Transverse colon (tissue), 4 donors: ENCODE measurements around the gene FAM120C. TPM values are rescaled to one million over a fixed set of nuclear protein-coding genes. Genes with fewer than 3 reads are reported as not detected.

Source experiments
- DNase-seq: peaks from one replicate; pipeline ENCODE4 v3.0.0-alpha.2; 2019
- H3K27ac ChIP-seq, 4 donors: fragments of 200-600 bp; sonication (generic); 2 replicates each; pipeline ENCODE4 v1.5.1; 2016 to 2018; ENCODE audit warnings: inconsistent platforms in 4 of 4
- H3K27me3 ChIP-seq: fragments of 200-600 bp; sonication (generic); 2 replicates; pipeline ENCODE4 v1.5.1; 2017; ENCODE audit warnings: inconsistent platforms
- H3K36me3 ChIP-seq, 4 donors: fragments of 200-600 bp; sonication (generic); 2 replicates each; pipeline ENCODE4 v1.5.1; 2017 to 2019; ENCODE audit warnings: inconsistent platforms in 4 of 4
- H3K4me1 ChIP-seq, 4 donors: fragments of 200-600 bp; sonication (generic); 2 replicates each; pipeline ENCODE4 v1.5.1; 2017 to 2020; ENCODE audit warnings: inconsistent platforms in 4 of 4
- H3K4me3 ChIP-seq, 4 donors: fragments of 200-600 bp; sonication (generic); 1 replicate in 1 of 4; 2 replicates in 3 of 4; pipeline versions ENCODE4 v1.5.1 to v1.6.1; 2017 to 2019; ENCODE audit warnings: inconsistent platforms in 4 of 4
- H3K9me3 ChIP-seq, 2 donors: fragments of 200-600 bp; sonication (generic); 2 replicates each; pipeline ENCODE4 v1.5.1; 2017 to 2019; ENCODE audit warnings: inconsistent platforms in 2 of 2
- EP300 ChIP-seq: sonication (generic); formaldehyde crosslinking; IDR thresholded peaks from one replicate; pipeline ENCODE4 v1.6.1; 2017; ENCODE audit warnings: antibody characterized with exemption, low read depth
- POLR2A ChIP-seq: fragments of 450-650 bp; IDR thresholded peaks from one replicate; pipeline ENCODE4 v1.6.1; 2016; ENCODE audit warnings: antibody characterized with exemption, mild to moderate bottlenecking, moderate library complexity
- POLR2AphosphoS5 ChIP-seq, 3 donors: sonication (generic); formaldehyde crosslinking; IDR thresholded peaks; one replicate each; pipeline ENCODE4 v1.6.1; 2016; ENCODE audit warnings: antibody characterized with exemption in 3 of 3
- WGBS, 2 donors: methylation state at CpG; one replicate each; pipeline ENCODE4 v1.1.5; 2018; ENCODE audit warnings: low coverage in 1 of 2; 5-methylcytosine and 5-hydroxymethylcytosine counted together
- in situ Hi-C, 4 donors: fragments of 200-750 bp; cut with MboI; loops; one replicate each; pipeline versions ENCODE4 v1.15.0 to v1.15.1; 2017; ENCODE audit warnings: low sequenced_read_pairs in 3 of 4, low pct_ligation_motif_present in 1 of 4, low pct_unique_long_range_greater_than_20kb in 1 of 4
- intact Hi-C: fragments of 100-400 bp; cut with DNase I; formaldehyde crosslinking; loops from one replicate; pipeline ENCODE4 v1.15.1; 2023; ENCODE audit warnings: low total_unique reads
- total RNA-seq, 4 donors: library from RNA; depleted of rRNA; stranded (reverse); fragments of >200 nt; gene quantifications; one replicate each; pipeline ENCODE4 v1.1.0, GENCODE V29; 2016
- TF ChIP-seq, protein P1 (sequence below), 5 experiments: fragments of 200-600 bp in 3 of 5; fragments of 450-650 bp in 2 of 5; sonication (generic) in 3 of 5; IDR thresholded peaks; 1 replicate in 2 of 5; 2 replicates in 3 of 5; pipeline ENCODE4 v1.5.1; 2016 to 2017; ENCODE audit warnings: antibody characterized with exemption in 5 of 5, inconsistent platforms in 3 of 5, mild to moderate bottlenecking in 2 of 5, moderate library complexity in 1 of 5

Gene FAM120C
- total RNA-seq, 4 donors from 2014 or later: 3.0 to 5.7 (median 3.3) TPM

DNA sequence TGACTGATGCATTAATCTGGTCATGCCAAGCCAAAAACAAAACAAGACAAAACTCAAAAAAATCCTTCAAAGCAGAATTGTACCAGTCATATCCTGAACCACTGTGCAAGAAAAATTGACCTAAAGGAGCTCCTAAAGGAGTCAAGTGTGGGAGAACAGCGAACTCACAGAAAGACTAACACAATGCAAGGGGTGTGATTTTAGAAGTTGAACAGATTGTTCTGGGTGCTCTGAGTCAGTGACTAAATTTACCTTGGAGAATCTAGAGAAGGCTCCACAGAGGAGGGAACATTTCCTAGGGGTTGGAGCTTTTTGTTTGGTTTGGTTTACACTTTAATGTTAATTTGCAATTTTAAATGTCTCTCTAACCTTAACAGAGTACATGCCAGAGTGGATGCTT, 89.9 kb downstream of the FAM120C start:
- Histone ChIP-seq H3K36me3 (no peaks in the 10 kb centered on the region), H3K27ac (no peak overlapping the region), H3K9me3 (no peaks in the 10 kb centered on the region), H3K4me1 (no peaks in the 10 kb centered on the region), H3K4me3 (no peak overlapping the region), H3K27me3 (no peaks in the 10 kb centered on the region)
- TF ChIP-seq, protein P1, sequence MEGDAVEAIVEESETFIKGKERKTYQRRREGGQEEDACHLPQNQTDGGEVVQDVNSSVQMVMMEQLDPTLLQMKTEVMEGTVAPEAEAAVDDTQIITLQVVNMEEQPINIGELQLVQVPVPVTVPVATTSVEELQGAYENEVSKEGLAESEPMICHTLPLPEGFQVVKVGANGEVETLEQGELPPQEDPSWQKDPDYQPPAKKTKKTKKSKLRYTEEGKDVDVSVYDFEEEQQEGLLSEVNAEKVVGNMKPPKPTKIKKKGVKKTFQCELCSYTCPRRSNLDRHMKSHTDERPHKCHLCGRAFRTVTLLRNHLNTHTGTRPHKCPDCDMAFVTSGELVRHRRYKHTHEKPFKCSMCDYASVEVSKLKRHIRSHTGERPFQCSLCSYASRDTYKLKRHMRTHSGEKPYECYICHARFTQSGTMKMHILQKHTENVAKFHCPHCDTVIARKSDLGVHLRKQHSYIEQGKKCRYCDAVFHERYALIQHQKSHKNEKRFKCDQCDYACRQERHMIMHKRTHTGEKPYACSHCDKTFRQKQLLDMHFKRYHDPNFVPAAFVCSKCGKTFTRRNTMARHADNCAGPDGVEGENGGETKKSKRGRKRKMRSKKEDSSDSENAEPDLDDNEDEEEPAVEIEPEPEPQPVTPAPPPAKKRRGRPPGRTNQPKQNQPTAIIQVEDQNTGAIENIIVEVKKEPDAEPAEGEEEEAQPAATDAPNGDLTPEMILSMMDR (IDR thresholded peaks at IDR 0.05): no peak
- TF ChIP-seq POLR2A (no peak), POLR2AphosphoS5 (IDR thresholded peaks at IDR 0.05) (no peak), EP300 (no peak)
- 66% methylated on average over 1 of the region's 1 CpG; no CpG with 5 or more reads in 1 of the 2 donors for WGBS, 2 donors
- DNase-seq: no peak
- intact Hi-C loops (no loop called here), in situ Hi-C loops (no loop called here)

DNA sequence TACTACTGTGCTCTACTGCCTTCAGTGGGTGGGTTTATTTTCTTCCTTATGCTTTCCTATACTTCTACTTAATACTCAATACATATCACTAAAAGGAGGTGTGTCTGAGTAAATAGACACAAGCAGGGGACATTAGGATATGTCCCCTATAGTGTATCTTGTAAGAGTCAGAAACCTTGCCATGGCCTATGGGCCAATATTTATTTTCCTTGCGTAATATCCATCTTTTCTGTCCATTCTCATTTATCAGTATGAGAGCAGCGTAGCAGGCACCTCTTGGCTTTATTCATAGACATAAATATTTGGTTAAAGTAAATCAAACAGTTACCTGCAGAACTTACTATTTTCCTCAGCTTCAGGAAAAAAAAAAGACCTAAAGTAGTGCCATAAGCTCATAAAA, 92.2 kb downstream of the FAM120C start:
- Histone ChIP-seq H3K9me3 (no peaks in the 10 kb centered on the region), H3K4me1 (no peaks in the 10 kb centered on the region), H3K27ac (no peak overlapping the region), H3K4me3 (no peak overlapping the region), H3K27me3 (no peaks in the 10 kb centered on the region), H3K36me3 (no peaks in the 10 kb centered on the region)
- intact Hi-C loops (no loop called here), in situ Hi-C loops (no loop called here)
- TF ChIP-seq POLR2A (no peak), EP300 (no peak), POLR2AphosphoS5 (IDR thresholded peaks at IDR 0.05) (no peak)
- TF ChIP-seq, protein P1 (IDR thresholded peaks at IDR 0.05): no peak
- no peak for DNase-seq
- WGBS, 2 donors: 76 to 100% methylated on average over 2 of the region's 2 CpGs

DNA sequence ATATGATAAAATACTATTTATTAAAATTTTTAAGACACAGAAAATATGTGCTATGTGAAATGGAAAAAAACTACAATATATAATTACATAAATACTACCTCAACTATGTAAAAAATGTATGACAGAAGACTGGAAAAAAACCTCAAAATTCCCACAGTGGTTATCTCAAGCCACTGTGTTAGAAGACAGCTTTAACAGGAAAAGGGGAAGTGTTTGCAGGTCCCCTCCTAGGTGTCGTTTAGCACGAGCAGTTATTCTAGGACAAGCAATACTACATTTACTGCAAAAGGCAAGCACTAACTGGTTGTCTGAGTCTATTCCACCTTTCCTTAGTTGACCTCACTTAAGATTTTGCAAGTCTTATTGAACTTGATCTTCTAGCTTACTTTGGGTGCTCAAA, 93.9 kb downstream of the FAM120C start:
- Histone ChIP-seq H3K4me3 (no peak overlapping the region), H3K36me3 (no peaks in the 10 kb centered on the region), H3K27me3 (no peaks in the 10 kb centered on the region), H3K9me3 (no peaks in the 10 kb centered on the region), H3K27ac (no peak overlapping the region), H3K4me1 (no peaks in the 10 kb centered on the region)
- no peak for DNase-seq
- in situ Hi-C loops: no loop called here
- TF ChIP-seq, protein P1 (IDR thresholded peaks at IDR 0.05): no peak
- 71% methylated on average over 2 of the region's 2 CpGs; no CpG with 5 or more reads in 1 of the 2 donors for WGBS, 2 donors
- intact Hi-C loops: no loop called here

DNA sequence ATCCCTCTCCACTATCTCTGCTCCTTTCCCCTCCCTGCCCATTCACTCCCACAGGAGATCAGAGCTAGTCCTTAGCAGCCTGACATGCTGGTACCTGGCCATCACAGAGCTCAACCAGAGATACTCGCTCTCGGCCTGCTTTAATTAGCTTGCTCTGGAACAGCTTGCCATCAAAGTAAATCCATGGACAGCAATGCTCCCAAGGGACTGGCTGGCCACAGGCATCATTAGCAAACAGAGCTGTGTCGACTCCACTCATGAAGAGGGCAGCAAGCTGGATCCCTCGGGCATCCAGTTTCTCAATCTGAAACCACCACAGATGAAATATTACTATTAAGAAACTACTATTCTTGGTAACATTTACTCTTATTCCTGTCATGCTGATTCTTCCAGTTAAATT, 95.4 kb downstream of the FAM120C start:
- Histone ChIP-seq H3K4me3 (no peak overlapping the region), H3K27me3 (no peaks in the 10 kb centered on the region), H3K27ac (no peak overlapping the region), H3K9me3 (no peaks in the 10 kb centered on the region), H3K36me3 (no peaks in the 10 kb centered on the region), H3K4me1 (no peaks in the 10 kb centered on the region)
- intact Hi-C loops: no loop called here
- TF ChIP-seq POLR2AphosphoS5 (IDR thresholded peaks at IDR 0.05) (no peak), EP300 (no peak), POLR2A (no peak)
- TF ChIP-seq, protein P1 (IDR thresholded peaks at IDR 0.05): no peak
- WGBS, 2 donors: 77% methylated on average over 4 of the region's 4 CpGs; no CpG with 5 or more reads in 1 of the 2 donors
- in situ Hi-C loops: no loop called here
- no peak for DNase-seq
